ENCODE data around the gene SCN10A. TPM values are rescaled to one million over a fixed set of nuclear protein-coding genes. Genes with fewer than 3 reads are reported as not detected.

The SCN10A gene
- total RNA-seq, 2 donors from 2014 or later = not detected

- no peak overlapping the region for H3K9ac ChIP-seq (ENCODE audit: extremely low read depth, low read length, poor library complexity, severe bottlenecking)
- no peaks in the 10 kb centered on the region for H3K4me1 ChIP-seq (ENCODE audit: control insufficient read depth, insufficient read depth, low read length)
- no peaks in the 10 kb centered on the region for H3K36me3 ChIP-seq (ENCODE audit: control insufficient read depth, insufficient read depth, low read length)
- Mint-ChIP-seq H3K9me3 (no peaks in the 10 kb centered on the region), H3K4me1 (no peaks in the 10 kb centered on the region), H3K27ac (no peak overlapping the region), H3K27me3 (ENCODE audit: insufficient read depth) (peaks cover 12% of the 10 kb centered on the region), H3K4me3 (no peak overlapping the region), H3K36me3 (ENCODE audit: low read depth) (no peaks in the 10 kb centered on the region)
- no peaks in the 10 kb centered on the region for H3K9me3 ChIP-seq (ENCODE audit: control insufficient read depth, low read length)
- H3K27me3 ChIP-seq (ENCODE audit: control insufficient read depth, insufficient read depth, low read length, poor library complexity, severe bottlenecking) = peaks cover 18% of the 10 kb centered on the region
- no peak overlapping the region for H3K27ac ChIP-seq (ENCODE audit: low read depth, low read length)
- 72 to 90% methylated on average over 4 to 13 of the region's 13 CpGs for WGBS, 2 experiments (ENCODE audit: insufficient coverage in 1 of 2, insufficient read length in 1 of 2)
- peak; percentile 94 for TF ChIP-seq CTCF (conservative IDR thresholded peaks at IDR 0.05)
- H3K4me3 ChIP-seq (ENCODE audit: low read length) = no peak overlapping the region
- peak; percentile 98 for DNase-seq
These were observed 77.2 kb downstream of the SCN10A start for GRCh38 chr3:38738630-38739395.

- H3K4me1 Mint-ChIP-seq = no peaks in the 10 kb centered on the region
- TF ChIP-seq CTCF (conservative IDR thresholded peaks at IDR 0.05) = no peak
- H3K36me3 Mint-ChIP-seq (ENCODE audit: low read depth) = no peaks in the 10 kb centered on the region
- no peak overlapping the region for H3K9ac ChIP-seq (ENCODE audit: extremely low read depth, low read length, poor library complexity, severe bottlenecking)
- no peaks in the 10 kb centered on the region for H3K9me3 ChIP-seq (ENCODE audit: control insufficient read depth, low read length)
- H3K27ac ChIP-seq (ENCODE audit: low read depth, low read length) = no peak overlapping the region
- no peak overlapping the region for H3K4me3 ChIP-seq (ENCODE audit: low read length)
- no peaks in the 10 kb centered on the region for H3K9me3 Mint-ChIP-seq
- H3K27me3 Mint-ChIP-seq (ENCODE audit: insufficient read depth) = peaks cover 4% of the 10 kb centered on the region
- no peaks in the 10 kb centered on the region for H3K36me3 ChIP-seq (ENCODE audit: control insufficient read depth, insufficient read depth, low read length)
- H3K4me3 Mint-ChIP-seq = no peak overlapping the region
- no peaks in the 10 kb centered on the region for H3K4me1 ChIP-seq (ENCODE audit: control insufficient read depth, insufficient read depth, low read length)
- peaks cover 4% of the 10 kb centered on the region for H3K27me3 ChIP-seq (ENCODE audit: control insufficient read depth, insufficient read depth, low read length, poor library complexity, severe bottlenecking)
- no peak overlapping the region for H3K27ac Mint-ChIP-seq
- DNase-seq = no peak
- 85% methylated on average over 3 of the region's 3 CpGs for WGBS, 2 experiments (ENCODE audit: insufficient coverage in 1 of 2, insufficient read length in 1 of 2)
These were observed 84.5 kb downstream of the SCN10A start for GRCh38 chr3:38731522-38731921.

- Mint-ChIP-seq H3K27ac (no peak overlapping the region), H3K4me1 (no peaks in the 10 kb centered on the region), H3K27me3 (ENCODE audit: insufficient read depth) (peaks cover 4% of the 10 kb centered on the region), H3K9me3 (no peaks in the 10 kb centered on the region), H3K4me3 (no peak overlapping the region), H3K36me3 (ENCODE audit: low read depth) (no peaks in the 10 kb centered on the region)
- H3K4me1 ChIP-seq (ENCODE audit: control insufficient read depth, insufficient read depth, low read length) = no peaks in the 10 kb centered on the region
- H3K36me3 ChIP-seq (ENCODE audit: control insufficient read depth, insufficient read depth, low read length) = no peaks in the 10 kb centered on the region
- H3K27me3 ChIP-seq (ENCODE audit: control insufficient read depth, insufficient read depth, low read length, poor library complexity, severe bottlenecking) = peaks cover 4% of the 10 kb centered on the region
- TF ChIP-seq CTCF (conservative IDR thresholded peaks at IDR 0.05) = no peak
- no peak for DNase-seq
- no peak overlapping the region for H3K9ac ChIP-seq (ENCODE audit: extremely low read depth, low read length, poor library complexity, severe bottlenecking)
- H3K4me3 ChIP-seq (ENCODE audit: low read length) = no peak overlapping the region
- H3K9me3 ChIP-seq (ENCODE audit: control insufficient read depth, low read length) = no peaks in the 10 kb centered on the region
- no peak overlapping the region for H3K27ac ChIP-seq (ENCODE audit: low read depth, low read length)
These were observed 85.7 kb downstream of the SCN10A start for GRCh38 chr3:38730281-38730680.

All from endodermal cell (in vitro differentiated cells).